HuH-7 (cell line): Measurements from ENCODE around the gene MAP3K12.
"Not testable (repeated sequence)": the region's sequence is repeated elsewhere in the genome, so short reads cannot be mapped to it uniquely, and the experiment has no call there.

ENCODE experiments used
- DNase-seq: peaks from one replicate; pipeline ENCODE4 v3.0.0; 2011; ENCODE audit warnings: low spot score

The MAP3K12 gene

DNA sequence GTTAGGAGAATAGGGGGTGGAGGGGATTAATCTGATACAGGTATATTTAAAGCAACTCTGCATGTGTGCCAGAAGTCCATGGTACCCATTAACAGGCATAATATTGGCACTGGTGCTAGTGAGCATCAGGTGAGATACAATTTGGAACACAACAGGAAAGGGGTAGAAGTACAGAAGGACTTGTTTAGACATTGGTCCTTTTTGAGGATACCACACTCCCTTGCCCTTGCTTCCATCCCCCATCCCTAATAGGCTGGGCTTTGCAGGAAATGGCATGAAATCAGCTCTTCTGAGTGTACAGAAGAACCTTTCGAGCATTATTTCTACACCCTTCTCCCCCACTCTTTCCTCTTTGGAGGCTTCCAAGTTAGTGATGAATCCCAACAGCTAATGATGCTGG lies 31.0 kb downstream of the MAP3K12 start:
- no peak for DNase-seq

DNA sequence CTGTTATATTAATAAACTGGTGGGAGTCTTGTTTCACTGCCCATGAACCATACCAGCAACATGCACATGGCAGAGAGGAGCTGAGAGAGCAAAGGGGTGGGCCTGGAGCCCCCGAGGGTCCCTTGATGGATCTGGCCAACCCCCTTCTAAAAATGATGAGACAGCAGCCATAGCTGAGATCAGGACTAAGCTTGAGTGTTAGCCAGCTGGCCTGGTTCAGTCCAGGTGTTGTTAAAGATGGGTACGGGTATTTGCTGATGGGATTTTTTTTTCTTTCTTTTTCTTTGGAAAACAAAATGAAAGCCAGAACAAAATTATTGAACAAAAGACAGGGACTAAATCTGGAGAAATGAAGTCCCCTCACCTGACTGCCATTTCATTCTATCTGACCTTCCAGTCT lies 31.4 kb downstream of the MAP3K12 start:
- no peak for DNase-seq

DNA sequence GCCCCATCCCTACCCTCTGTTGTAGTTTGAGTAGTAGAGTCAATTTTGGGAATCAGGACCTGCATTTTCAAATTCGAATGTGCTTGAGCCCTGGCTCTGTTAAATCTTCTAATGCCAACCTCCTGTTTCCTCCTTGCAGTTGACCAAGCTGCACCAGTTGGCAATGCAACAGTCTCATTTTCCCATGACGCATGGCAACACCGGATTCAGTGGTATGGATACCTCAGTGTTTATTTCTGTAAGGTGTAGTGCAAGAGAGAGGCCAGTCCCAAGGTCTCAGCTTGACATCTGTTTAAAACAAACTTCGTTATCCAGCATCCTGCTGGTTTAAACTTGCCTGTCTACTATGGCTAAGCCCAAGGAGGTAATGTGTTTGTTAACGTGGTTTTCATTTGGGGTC lies 32.2 kb downstream of the MAP3K12 start:
- no peak for DNase-seq

DNA sequence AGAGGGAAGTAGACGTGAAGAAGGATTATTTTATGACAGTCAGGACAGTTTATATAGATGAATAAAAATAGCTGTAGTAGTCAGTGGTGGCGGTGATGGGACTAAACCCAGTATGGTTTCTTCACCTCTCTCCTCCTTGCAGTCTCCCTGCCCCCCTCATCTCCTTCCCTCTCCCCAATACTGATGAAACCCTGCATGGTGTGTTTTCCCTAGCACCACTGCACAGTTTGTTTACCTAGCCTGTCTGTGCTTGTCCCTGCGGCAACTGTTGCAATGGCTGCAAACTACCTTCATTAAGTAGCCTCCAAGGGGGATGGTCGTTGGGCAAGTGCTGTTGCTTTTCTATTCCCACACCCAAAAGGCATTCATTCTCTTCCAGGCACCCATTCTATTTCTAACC lies 32.6 kb downstream of the MAP3K12 start:
- no peak for DNase-seq

DNA sequence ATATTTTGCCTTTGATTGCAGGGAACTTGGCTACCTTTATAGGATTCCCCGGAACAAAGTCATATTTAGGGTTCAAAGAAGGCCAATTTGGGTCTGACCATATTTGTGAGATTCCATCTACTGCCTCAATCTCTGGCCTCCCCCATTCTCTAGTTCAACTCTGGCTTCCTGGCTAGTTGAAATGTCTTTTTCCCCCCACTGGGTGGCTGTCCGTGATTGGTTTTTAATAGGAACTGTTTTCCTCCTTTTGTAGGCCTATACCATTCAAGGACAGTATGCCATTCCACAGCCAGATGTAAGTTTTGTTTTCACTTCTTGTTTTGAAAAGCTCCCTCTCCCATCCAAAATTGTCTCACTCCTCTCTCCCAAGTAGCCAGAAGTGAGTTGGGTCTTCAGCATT lies 33.6 kb downstream of the MAP3K12 start:
- DNase-seq = no peak

DNA sequence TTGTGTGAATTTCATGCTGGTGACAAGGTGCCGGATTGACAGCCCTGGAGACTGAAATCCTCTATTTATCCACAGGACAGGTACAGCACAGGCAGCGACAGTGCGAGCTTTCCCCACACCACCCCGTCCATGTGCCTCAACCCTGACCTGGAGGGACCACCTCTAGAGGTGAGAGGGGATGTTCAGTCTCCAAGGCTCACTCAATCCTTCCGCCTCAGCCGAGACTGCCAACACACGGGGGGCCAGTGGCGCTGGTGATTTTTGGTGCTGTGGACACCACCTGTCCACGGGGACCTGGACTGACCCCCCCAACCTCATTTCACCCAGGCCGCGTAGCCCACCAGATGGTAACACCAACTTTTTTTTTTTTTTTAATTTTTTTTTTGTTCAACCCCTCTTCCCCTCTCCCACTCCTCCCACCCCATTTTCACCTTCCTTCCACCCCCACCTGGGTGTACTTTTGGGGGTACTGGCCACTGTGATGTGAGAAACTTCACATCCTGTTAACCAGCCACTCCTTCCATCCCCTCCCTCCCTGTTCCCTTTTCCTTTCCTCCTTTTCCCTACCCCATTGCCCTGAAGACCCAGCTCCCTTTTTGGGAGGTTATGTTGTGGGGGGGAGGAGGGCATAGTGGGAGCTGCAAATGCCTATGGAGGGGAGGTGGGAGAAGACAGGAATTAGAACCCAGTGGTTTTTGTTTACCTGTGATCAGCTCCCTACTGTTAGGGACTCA lies 34.4 kb downstream of the MAP3K12 start:
- no peak for DNase-seq

DNA sequence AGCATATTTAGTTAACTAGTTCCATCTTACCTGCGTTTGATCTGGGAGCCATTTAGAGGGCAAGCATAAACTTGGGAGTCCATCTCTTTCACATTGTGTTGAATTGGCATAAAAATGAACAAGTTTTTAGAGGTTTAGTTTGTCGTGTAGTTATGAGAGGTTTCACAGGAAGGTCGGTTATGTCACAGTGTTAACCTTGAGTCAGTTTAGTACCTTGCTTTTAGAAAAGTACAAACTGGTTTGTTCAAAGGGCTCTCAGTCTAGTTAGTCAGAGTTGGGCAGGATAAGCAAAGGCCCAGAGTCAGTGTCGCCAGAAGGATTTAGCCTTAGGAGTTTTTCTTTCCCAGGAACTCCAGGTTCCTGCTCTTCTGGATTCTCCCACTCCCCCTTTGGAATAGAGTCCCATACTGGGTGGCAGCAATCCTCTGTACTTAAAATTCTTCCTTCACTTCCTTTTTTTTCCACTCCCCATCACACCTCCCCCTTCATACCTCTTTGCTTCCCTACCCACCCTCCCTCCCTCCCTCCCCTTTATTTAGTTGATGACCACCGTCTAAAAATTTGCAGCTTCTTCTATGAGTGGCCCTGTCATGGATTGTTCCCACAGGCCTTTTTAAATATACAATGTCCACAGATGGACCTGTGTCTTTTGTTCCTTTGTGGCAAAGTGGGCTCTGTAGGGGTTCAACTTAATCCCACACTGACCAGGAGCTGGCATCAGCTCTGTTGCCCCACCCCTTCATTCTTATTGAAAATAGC lies 35.3 kb downstream of the MAP3K12 start:
- no peak for DNase-seq

DNA sequence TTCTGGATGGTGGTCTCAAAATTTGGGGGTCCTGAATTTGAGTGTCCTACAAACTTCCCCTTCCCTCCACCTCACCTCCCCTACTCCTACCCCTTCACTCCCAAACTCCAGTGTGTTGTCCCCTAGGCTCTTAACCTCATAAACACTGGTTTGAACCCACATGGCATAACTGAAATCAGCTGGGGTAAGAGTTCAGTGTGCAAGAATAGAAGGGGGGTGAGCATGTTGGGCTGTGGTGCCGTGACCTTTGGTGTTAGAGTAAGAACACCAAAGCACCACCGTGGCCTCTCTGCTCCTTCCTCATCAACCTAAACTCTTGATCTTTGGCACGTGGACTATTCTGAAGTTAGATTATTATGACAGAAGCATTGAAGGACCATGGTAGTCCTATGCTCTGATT lies 36.3 kb downstream of the MAP3K12 start:
- DNase-seq = no peak

DNA sequence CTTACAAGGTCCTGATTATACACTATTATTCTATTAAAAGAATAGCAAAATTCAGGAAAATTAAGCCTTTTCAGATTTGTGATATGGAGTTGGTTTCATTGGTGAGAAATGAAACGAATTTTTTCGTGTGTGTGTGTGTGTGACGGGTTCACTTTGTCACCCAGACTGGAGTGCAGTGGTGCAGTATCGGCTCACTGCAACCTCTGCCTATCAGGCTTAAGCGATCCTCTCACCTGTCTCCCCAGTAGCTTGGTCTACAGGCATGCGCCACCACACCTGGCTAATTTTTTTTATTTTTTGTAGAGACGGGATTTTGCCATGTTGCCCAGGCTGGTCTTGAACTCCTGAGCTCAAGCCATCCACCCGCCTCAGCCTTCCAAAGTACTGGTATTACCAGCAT lies 37.7 kb downstream of the MAP3K12 start:
- DNase-seq = no peak

DNA sequence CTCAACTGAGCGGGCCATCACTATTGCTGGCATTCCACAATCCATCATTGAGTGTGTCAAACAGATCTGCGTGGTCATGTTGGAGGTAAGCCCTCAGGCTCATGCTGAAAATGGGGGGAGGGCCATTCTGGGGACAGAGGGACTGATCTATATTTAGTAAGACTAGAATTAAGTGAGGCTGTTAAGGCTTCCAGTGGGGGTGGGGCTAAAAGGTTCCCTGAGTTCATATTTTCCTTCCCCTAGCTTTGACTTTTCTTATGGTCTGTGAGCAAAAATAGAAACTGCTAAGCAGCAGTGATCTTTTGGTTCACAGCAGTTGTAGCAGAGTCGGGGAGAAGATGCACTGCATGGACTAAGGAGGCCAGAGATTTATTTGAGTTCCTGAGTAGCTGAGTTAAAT lies 38.2 kb downstream of the MAP3K12 start:
- no peak for DNase-seq

DNA sequence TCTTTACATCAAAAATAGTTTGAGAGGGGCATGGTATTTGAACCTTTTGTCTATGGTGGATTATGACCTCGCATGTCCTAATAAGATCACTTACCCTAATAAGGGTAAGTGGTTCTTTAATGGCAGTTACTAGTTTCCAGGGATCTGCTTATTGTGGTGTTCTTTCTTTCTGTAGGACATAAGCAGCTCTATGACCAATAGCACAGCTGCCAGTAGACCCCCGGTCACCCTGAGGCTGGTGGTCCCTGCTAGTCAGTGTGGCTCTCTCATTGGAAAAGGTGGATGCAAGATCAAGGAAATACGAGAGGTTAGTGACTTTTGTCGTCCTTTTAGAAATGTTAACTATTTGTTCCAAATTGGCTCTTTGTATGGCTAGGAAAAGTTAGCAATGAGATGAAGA lies 40.2 kb downstream of the MAP3K12 start:
- no peak for DNase-seq

DNA sequence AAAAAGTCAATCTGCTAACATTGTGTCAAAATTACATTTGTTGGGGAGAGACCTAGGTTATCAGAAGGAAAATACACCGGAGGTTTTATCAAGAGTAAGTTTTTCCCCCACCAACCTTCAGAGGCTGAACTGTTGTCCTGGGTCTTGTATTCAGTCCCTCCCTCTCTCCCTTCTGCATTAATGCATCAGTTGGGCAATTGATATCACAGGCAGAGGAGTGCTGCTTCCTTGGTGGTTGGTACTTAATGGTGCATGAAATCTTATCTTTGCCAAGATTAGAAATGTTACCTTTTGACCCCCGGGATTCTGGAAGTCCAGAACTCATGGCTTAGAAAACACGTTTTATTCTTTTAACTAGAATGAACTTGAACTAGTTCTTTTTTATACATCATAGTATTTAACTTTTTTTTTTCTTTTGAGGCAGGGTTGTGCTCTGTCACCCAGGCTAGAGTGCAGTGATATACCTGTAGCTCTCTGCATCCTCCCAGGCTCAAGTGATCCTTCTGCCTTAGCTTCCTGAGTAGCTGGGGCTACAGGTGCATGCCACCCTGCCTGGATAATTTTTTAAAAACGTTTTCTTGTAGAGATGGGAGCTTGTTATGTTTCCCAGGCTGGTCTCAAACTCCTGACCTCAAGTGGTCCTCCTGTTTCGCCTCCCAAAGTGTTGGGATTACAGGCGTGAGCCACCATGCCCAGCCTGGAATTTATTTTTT lies 42.4 kb downstream of the MAP3K12 start:
- no peak for DNase-seq

DNA sequence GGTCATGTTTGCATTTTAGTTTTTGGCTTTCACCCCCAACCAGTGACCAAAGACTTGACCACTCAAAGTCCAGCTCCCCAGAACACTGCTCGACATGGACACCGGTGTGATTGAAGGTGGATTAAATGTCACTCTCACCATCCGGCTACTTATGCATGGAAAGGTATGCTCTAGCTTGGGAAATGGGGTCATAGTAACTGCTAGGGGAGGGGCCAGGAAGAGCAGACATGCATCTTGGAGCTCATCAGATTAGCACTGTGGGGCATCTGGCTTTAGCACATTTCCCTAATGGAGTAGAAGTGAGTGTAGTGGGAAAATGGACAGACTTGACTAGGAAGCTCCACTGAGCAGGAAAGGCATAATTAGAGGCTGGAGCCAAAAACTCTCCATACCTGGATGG lies 44.6 kb downstream of the MAP3K12 start:
- no peak for DNase-seq

DNA sequence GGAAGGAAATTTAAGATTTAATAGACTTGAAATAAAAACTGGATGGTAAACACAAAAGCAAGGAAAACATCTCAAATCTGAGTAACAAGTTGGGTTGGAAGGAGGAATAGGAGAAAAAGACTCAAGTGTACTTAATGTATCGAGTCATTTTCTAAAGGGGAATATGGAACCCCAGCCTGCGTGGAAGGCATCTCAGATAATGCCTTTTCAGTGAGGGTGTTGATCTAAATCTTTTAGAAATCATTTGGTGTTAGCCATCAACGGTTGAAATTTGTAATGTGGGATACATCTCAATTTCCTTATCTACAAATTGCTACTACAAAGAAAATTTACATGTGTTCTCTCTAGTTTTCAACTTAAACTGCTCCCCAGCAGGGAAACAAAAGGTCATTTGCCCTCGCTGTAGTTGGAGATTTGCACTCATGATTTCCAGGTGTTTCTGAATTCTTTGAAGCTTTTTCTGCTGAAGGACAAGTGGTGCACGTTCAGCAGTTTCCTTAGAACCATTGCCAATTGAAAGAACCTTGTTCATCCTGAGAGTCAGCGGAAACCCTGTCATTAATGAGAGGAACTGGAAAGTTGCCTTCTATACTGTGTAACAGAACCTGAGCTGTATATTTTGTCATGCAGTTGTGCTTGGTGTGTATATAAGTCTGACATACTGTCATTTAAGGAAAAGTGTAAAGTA lies 45.2 kb downstream of the MAP3K12 start:
- no peak for DNase-seq

DNA sequence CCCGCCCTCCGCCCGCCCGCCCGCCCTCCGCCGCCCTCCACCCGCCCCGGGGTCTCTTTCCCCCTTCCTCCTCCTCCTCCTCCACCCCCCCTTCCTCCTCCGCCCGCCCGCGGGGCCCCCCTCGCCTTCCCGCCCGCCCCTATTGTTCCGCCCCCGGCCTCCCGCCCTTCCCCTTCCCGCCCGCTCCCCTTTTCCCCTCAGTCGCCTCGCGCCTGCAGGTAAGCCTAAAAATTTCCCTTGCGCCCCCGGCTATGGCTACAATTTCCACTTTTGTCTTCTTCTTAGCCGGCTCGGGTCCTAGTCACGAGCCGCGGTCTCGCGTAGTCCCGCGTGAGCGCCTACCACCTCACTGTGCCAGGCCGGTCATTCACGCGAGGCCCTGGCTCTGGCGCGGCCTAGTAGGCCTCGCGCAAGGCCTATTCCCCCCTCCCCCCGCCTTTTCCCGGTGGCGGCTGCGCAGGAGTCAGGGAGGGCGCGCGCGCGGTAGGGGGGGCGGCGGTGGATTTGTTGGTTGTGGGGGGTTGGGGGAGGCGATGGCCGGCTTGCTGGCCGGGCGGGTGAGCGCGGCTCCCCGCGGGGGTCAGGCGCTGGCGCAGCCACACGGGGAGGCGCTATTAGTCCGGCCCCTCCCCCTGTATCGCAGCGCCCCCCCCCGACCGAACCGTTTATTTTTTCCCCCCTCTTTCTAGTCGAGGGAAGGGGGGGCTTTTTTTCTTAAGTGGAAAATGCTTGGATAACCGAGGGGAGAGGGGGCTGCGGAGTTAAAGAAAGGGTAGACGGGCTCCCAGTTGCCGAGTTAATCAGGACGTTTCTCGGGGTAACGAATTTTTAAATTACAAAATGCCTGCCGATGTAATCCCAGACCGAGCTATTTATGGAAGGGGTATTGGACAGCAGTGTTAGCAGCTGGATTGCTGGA lies 46.8 kb downstream of the MAP3K12 start:
- peak; percentile 57 for DNase-seq

DNA sequence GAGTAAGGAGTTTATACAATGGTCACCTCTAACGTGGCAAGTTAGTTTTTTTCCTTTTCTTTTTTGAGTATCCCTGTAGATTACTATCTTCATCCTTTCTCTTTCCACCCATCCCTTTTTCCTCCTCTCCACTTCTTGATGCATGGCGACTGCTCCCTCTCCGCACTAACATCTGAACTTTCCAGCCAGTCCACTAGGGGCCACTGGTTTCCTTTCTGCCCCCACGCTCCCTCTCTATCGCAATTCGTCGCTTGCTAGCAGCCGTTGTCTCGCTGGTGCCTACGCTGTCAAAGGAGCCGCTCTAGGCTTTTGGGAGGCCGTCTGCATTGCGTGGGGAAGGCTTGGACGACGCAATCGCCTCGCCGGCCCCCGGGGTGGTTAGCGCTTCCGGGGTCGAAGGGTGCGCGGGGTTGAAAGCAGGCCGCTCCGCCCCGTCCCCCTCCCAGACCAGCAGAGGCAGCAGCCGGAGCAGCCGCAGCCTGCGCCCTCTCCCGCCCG lies 47.5 kb downstream of the MAP3K12 start, which contains the start of gene PCBP2:
Gene PCBP2, plus strand, starts transcription at position 442 of the 498 bp plus-strand sequence. CDS start 2,699 bp downstream, outside the sequence.
- DNase-seq = peak; percentile 96

DNA sequence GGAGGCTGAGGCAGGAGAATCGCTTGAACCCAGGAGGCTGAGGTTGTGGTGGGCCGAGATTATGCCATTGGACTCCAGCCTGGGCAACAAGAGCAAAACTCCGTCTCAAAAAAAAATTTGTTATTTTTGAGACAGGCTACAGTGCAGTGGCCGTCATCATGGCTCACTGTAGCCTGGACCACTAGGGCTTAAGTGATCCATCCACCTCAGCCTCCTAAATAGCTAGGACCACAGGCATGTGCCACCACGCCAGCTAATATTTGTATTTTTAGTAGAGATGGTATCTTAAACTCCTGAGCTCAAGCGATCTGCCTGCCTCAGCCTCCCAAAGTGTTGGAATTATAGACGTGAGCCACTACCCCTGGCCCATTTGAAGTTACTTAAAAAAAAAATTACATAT lies 48.3 kb downstream of the MAP3K12 start:
- no peak for DNase-seq

DNA sequence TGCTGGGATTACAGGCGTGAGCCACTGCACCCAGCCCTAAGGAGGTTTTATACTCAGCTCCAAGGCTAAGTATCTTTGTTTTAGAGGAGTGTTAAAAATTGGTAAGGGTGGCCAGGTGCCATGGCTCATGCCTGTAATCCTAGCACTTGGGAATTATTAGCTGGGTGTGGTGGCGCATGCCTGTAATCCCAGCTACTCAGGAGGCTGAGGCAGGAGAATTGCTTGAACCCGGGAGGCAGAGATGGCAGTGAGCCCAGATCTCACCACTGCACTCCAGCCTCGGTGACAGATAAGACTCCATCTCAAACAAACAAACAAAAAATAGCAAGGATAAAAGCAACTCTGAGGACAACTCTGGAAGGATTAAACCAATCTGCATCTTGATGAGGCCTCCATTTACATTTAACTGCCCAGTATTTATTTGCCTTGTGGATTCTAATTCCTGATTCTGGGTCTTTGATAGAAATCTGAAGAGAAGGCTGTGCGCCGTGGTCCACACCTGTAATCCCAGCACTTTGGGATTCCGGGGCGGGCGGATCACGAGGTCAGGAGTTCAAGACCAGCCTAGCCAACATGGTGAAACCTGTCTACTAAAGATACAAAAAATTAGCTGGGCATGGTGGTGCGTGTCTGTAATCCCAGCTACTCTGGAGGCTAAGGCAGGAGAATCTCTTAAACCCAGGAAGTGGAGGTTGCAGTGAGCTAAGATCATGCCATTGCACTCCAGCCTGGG lies 54.5 kb downstream of the MAP3K12 start:
- DNase-seq = not testable (repeated sequence)

DNA sequence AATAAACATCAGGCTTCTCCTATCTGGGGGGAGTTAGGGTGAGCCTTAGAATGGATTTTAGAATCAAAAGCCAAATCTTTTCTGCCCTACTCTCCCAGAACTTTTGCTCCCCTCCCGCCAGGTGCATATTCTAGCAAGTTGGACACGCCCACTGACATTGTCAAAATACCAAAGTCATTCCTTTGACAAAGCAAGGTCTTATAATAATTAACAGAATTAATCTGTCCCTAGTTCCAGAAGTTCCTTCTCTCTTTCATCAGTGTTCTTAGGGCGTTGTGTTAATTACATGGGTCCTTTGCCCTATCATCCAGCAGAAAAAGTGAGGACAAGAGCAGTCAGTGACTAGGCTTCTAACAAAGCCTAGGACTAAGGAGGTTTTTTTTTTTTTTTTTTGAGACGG lies 55.3 kb downstream of the MAP3K12 start:
- no peak for DNase-seq
